Measurements from ENCODE around the gene MAPK8IP3.

The MAPK8IP3 gene

GRCh38 chr16:1764971-1765370 lies 59.0 kb downstream of the MAPK8IP3 start:
- DNase-seq: no peak

DNA sequence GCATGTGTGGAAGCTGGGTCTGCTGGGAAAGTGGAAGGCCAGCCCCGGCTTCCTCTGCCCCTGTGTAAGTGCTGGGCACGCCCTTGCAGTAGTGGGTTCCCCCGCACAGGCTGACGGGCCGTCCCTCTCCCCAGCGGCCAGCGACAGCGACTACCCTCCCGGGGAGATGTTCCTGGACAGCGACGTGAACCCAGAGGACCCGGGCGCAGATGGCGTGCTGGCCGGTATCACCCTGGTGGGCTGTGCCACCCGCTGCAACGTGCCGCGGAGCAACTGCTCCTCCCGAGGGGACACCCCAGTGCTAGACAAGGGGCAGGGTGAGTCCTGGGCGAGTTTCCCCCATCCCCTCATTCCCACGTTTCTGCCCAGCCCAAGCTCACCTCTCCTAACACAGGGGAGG lies 59.8 kb downstream of the MAPK8IP3 start:
- DNase-seq: no peak

- no peak for DNase-seq
Measured at GRCh38 chr16:1766231-1766630, 60.2 kb downstream of the MAPK8IP3 start.

DNA sequence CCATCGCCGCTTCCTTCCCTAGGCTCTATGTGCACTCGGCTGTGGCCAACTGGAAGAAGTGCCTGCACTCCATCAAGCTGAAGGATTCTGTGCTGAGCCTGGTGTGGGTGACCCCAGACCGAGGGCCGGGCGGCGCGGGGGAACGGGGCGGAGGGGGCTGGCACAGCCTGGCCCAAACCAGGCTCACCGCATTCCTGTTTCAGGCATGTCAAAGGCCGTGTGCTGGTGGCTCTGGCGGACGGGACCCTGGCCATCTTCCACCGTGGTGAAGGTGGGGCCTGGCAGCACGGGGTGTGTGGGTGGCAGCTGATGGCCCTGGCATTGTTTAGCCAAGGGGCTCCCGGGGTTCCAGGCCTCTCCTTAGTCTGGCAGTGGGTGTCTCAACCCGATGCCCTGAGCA lies 60.7 kb downstream of the MAPK8IP3 start:
- DNase-seq: no peak

DNA sequence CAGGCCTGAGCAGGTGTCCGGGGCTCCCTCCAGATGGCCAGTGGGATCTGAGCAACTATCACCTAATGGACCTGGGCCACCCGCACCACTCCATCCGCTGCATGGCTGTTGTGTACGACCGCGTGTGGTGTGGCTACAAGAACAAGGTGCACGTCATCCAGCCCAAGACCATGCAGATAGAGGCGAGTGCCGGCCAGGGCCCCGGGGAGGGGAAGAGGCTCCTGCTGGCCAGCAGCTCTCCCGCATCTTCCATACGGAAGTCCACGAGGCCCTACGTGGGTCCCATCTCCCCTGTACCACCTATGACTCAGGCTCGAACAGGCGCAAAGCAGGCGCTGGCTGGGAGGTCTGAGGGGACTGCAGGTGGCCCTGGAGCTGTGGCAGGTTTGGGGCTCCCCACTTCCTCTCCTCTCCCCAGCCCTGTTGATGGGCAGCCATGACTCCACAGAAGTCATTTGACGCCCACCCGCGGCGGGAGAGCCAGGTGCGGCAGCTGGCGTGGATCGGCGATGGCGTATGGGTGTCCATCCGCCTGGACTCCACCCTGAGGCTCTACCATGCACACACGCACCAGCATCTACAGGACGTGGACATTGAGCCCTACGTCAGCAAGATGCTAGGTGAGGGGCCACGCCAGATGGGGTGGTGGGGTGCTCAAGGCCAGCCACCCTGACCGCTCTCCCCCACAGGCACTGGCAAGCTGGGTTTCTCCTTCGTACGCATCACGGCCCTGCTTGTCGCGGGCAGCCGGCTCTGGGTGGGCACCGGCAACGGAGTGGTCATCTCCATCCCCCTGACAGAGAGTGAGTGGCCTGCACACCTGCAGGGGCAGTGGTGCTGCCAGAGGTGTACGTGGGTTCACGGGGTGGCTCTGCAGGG lies 61.4 kb downstream of the MAPK8IP3 start:
- no peak for DNase-seq

DNA sequence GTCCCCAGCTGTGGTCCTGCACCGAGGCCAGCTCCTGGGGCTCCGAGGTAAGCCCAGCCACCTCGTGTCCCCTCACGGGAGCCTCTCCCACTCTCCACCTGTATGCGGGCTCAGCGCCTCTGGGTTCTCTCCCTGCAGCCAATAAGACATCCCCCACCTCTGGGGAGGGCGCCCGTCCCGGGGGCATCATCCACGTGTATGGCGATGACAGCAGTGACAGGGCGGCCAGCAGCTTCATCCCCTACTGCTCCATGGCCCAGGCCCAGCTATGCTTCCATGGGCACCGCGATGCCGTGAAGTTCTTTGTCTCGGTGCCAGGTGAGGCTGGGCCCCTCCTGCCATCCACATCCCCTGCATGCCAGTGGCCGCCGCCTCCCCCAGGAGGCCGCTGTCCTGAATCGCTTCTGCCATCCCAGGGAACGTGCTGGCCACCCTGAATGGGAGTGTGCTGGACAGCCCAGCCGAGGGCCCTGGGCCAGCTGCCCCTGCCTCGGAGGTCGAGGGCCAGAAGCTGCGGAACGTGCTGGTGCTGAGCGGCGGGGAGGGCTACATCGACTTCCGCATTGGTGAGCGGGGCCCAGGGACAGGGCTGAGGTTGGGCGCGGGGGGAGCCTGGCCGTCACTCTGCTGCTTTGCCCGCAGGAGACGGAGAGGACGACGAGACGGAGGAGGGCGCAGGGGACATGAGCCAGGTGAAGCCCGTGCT lies 62.2 kb downstream of the MAPK8IP3 start:
- DNase-seq: no peak

- DNase-seq: no peak
Measured at GRCh38 chr16:1768767-1769401, 62.9 kb downstream of the MAPK8IP3 start.

- no peak for DNase-seq
Measured at GRCh38 chr16:1769402-1770300, 63.7 kb downstream of the MAPK8IP3 start.

GRCh38 chr16:1770328-1771187 lies 64.6 kb downstream of the MAPK8IP3 start:
- peak; percentile 67 for DNase-seq

GRCh38 chr16:1771188-1771863 lies 65.3 kb downstream of the MAPK8IP3 start, which contains the start of gene NME3:
Gene NME3 (minus strand): TSS chr16:1771543. CDS start chr16:1771534, 9 bp downstream.
- peak; percentile 75 for DNase-seq

DNA sequence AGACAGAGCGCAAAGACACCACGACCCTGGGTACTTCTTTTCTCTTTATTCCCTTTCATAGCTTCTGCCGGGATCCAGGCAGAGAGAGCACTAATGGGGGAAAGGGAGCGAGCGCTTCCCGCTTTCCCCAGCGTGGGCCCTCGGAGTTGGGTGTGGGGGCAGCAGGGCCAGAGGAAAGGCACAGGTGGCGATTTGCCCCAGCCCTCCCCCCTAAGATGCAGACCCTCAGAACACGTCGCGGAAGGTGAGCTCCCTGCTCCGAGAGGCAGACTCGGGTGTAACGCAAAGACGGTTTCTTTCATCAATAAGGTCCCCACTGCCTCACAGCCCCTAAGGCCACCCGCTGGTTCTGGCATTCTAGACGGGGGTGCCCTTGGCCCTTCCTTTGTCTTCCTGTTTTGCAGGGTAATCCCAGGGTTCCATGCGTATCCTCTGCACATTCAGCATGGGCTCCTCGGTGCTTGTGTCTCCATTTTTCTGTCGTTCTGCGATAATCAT lies 65.9 kb downstream of the MAPK8IP3 start:
- no peak for DNase-seq

GRCh38 chr16:1772362-1772907 lies 66.4 kb downstream of the MAPK8IP3 start, which contains the start of gene EME2:
Gene EME2 (plus strand): TSS chr16:1772810. CDS start chr16:1773228, 418 bp downstream.
- DNase-seq: peak; percentile 35

- peak; percentile 85 for DNase-seq
Measured at GRCh38 chr16:1772908-1773702, 67.1 kb downstream of the MAPK8IP3 start, which contains the start of gene MRPS34. Gene MRPS34 (minus strand): TSS chr16:1773134. CDS start chr16:1773119, 15 bp downstream.

GRCh38 chr16:1773703-1774447 lies 67.9 kb downstream of the MAPK8IP3 start:
- no peak for DNase-seq

GRCh38 chr16:1774448-1774780 lies 68.4 kb downstream of the MAPK8IP3 start:
- no peak for DNase-seq

GRCh38 chr16:1775006-1775845 lies 69.2 kb downstream of the MAPK8IP3 start:
- no peak for DNase-seq

DNA sequence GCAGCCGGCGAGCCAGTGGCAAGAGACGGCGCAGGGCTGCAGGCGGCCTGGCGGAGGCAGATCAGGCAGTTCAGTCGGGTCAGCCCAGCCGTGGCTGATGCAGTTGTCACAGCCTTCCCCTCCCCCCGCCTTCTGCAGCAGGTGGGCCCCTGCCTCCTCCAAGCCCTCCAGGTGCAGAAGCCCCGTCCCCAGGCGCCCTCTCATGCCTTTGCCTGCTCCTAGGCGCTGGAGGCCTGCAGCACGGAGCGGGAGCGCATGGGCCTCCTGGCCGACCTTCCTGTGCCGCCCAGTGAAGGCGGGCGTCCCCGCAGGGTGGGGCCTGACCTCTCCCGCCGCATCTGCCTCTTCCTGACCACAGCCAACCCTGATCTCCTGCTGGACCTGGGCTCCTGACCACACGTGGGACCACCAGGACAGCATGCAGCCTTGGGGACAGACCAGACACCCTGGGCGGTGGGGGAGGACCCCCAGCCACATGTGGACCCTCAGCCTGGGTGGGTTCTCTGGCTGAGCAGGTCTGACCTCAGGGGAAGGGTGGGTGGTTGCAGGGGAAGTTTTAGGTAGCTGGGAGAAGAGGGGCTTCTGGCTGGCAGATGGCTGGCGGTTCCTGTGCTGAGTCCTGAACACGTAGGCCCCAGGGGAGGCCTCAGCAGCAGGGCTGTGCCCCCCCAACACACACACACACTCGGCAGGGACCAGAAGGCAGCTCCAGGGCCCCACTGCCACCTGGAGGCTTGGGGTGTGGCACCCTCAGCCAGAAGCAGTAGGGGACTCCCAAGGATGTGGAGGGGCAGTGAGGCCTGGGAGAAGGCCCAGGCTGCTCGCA lies 70.1 kb downstream of the MAPK8IP3 start:
- no peak for DNase-seq

Measured in CD4-positive, alpha-beta T cell treated with Interleukin-10 for 1 hour (primary cell).